HG03439 (cell line): ENCODE measurements around the gene SPOCK1.
A peak's percentile ranks its signal among the peaks of the same experiment; 100 is the strongest.
"Not testable (repeated sequence)": the region's sequence is repeated elsewhere in the genome, so short reads cannot be mapped to it uniquely, and the experiment has no call there.

ENCODE experiments used
- ATAC-seq: cut with Tn5 transposase; IDR thresholded peaks from one replicate; pipeline ENCODE4 v1.9.1; 2021; ENCODE audit warnings: mild to moderate bottlenecking, moderate library complexity; ENCODE audit not compliant: unreplicated experiment

SPOCK1 gene

GRCh38 chr5:137234973-137235943 is 263.9 kb downstream of the SPOCK1 start:
- ATAC-seq: peak; percentile 62

- ATAC-seq: no peak
Observed at GRCh38 chr5:137233726-137234125, 265.4 kb downstream of the SPOCK1 start.

- not testable (repeated sequence) for ATAC-seq
Observed at GRCh38 chr5:137233304-137233703, 265.8 kb downstream of the SPOCK1 start.

- ATAC-seq: no peak
Observed at GRCh38 chr5:137231540-137231939, 267.6 kb downstream of the SPOCK1 start.

GRCh38 chr5:137228816-137229215 is 270.3 kb downstream of the SPOCK1 start:
- ATAC-seq: no peak

GRCh38 chr5:137226081-137226480 is 273.0 kb downstream of the SPOCK1 start:
- no peak for ATAC-seq

- ATAC-seq: no peak
Observed at GRCh38 chr5:137223324-137224295, 275.5 kb downstream of the SPOCK1 start.

GRCh38 chr5:137221943-137222342 is 277.2 kb downstream of the SPOCK1 start:
- ATAC-seq: no peak

GRCh38 chr5:137220523-137220927 is 278.6 kb downstream of the SPOCK1 start:
- no peak for ATAC-seq

- ATAC-seq: no peak
Observed at GRCh38 chr5:137218896-137219295, 280.2 kb downstream of the SPOCK1 start.

GRCh38 chr5:137218471-137218870 is 280.7 kb downstream of the SPOCK1 start:
- ATAC-seq: no peak

- ATAC-seq: no peak
Observed at GRCh38 chr5:137217599-137218200, 281.4 kb downstream of the SPOCK1 start.

- ATAC-seq: no peak
Observed at GRCh38 chr5:137216976-137217598, 282.0 kb downstream of the SPOCK1 start.

- no peak for ATAC-seq
Observed at GRCh38 chr5:137215780-137216179, 283.3 kb downstream of the SPOCK1 start.

- ATAC-seq: no peak
Observed at GRCh38 chr5:137215261-137215660, 283.9 kb downstream of the SPOCK1 start.

GRCh38 chr5:137214446-137215189 is 284.5 kb downstream of the SPOCK1 start:
- ATAC-seq: no peak

- no peak for ATAC-seq
Observed at GRCh38 chr5:137212471-137212870, 286.7 kb downstream of the SPOCK1 start.

GRCh38 chr5:137209232-137209809 is 289.8 kb downstream of the SPOCK1 start:
- no peak for ATAC-seq

GRCh38 chr5:137207023-137207760 is 291.9 kb downstream of the SPOCK1 start:
- ATAC-seq: no peak
